ENCODE data around the gene MTHFD1L. TPM values are rescaled to one million over a fixed set of nuclear protein-coding genes. Genes with fewer than 3 reads are reported as not detected.

The MTHFD1L gene
- total and polyA plus RNA-seq, 2 of the 8 experiments (the other 6 are each of a cell fraction or from before 2014, with no cell fraction given): 29.2 to 105 TPM

DNA sequence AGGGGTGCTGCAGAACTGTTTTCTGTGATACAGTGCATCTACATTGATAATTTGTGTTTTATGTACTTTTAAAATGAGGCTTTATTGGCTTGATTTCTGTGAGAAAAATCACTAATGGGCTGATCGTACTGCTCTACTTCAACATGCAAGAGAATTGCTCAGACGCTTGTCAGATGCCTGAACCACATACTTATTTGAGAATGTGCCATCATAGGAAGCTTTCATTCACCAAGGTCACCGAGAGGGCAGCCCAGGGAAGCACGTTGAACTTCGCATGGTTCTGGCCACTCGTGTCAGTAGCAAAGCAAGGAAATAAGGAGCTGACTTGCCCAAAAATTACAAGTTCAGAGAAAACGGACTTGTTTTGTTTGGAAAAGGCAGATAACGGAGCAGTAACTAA is 205.8 kb downstream of the MTHFD1L start (continued):
- TF ChIP-seq, protein P1, sequence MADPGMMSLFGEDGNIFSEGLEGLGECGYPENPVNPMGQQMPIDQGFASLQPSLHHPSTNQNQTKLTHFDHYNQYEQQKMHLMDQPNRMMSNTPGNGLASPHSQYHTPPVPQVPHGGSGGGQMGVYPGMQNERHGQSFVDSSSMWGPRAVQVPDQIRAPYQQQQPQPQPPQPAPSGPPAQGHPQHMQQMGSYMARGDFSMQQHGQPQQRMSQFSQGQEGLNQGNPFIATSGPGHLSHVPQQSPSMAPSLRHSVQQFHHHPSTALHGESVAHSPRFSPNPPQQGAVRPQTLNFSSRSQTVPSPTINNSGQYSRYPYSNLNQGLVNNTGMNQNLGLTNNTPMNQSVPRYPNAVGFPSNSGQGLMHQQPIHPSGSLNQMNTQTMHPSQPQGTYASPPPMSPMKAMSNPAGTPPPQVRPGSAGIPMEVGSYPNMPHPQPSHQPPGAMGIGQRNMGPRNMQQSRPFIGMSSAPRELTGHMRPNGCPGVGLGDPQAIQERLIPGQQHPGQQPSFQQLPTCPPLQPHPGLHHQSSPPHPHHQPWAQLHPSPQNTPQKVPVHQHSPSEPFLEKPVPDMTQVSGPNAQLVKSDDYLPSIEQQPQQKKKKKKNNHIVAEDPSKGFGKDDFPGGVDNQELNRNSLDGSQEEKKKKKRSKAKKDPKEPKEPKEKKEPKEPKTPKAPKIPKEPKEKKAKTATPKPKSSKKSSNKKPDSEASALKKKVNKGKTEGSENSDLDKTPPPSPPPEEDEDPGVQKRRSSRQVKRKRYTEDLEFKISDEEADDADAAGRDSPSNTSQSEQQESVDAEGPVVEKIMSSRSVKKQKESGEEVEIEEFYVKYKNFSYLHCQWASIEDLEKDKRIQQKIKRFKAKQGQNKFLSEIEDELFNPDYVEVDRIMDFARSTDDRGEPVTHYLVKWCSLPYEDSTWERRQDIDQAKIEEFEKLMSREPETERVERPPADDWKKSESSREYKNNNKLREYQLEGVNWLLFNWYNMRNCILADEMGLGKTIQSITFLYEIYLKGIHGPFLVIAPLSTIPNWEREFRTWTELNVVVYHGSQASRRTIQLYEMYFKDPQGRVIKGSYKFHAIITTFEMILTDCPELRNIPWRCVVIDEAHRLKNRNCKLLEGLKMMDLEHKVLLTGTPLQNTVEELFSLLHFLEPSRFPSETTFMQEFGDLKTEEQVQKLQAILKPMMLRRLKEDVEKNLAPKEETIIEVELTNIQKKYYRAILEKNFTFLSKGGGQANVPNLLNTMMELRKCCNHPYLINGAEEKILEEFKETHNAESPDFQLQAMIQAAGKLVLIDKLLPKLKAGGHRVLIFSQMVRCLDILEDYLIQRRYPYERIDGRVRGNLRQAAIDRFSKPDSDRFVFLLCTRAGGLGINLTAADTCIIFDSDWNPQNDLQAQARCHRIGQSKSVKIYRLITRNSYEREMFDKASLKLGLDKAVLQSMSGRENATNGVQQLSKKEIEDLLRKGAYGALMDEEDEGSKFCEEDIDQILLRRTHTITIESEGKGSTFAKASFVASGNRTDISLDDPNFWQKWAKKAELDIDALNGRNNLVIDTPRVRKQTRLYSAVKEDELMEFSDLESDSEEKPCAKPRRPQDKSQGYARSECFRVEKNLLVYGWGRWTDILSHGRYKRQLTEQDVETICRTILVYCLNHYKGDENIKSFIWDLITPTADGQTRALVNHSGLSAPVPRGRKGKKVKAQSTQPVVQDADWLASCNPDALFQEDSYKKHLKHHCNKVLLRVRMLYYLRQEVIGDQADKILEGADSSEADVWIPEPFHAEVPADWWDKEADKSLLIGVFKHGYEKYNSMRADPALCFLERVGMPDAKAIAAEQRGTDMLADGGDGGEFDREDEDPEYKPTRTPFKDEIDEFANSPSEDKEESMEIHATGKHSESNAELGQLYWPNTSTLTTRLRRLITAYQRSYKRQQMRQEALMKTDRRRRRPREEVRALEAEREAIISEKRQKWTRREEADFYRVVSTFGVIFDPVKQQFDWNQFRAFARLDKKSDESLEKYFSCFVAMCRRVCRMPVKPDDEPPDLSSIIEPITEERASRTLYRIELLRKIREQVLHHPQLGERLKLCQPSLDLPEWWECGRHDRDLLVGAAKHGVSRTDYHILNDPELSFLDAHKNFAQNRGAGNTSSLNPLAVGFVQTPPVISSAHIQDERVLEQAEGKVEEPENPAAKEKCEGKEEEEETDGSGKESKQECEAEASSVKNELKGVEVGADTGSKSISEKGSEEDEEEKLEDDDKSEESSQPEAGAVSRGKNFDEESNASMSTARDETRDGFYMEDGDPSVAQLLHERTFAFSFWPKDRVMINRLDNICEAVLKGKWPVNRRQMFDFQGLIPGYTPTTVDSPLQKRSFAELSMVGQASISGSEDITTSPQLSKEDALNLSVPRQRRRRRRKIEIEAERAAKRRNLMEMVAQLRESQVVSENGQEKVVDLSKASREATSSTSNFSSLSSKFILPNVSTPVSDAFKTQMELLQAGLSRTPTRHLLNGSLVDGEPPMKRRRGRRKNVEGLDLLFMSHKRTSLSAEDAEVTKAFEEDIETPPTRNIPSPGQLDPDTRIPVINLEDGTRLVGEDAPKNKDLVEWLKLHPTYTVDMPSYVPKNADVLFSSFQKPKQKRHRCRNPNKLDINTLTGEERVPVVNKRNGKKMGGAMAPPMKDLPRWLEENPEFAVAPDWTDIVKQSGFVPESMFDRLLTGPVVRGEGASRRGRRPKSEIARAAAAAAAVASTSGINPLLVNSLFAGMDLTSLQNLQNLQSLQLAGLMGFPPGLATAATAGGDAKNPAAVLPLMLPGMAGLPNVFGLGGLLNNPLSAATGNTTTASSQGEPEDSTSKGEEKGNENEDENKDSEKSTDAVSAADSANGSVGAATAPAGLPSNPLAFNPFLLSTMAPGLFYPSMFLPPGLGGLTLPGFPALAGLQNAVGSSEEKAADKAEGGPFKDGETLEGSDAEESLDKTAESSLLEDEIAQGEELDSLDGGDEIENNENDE (IDR thresholded peaks at IDR 0.05; ENCODE audit: insufficient replicate concordance, low read length): no peak
- TF ChIP-seq TCF12 (IDR thresholded peaks at IDR 0.05; ENCODE audit: low read depth, low read length): no peak
- TF ChIP-seq RFX5 (IDR thresholded peaks at IDR 0.05; ENCODE audit: borderline replicate concordance, low read depth, low read length): no peak
- TF ChIP-seq GABPA (IDR thresholded peaks at IDR 0.05; ENCODE audit: borderline replicate concordance, insufficient read depth, low read length): no peak
- no peak for TF ChIP-seq CTBP2 (IDR thresholded peaks at IDR 0.05; ENCODE audit: borderline replicate concordance, insufficient read depth, insufficient read length, low read length)
- TF ChIP-seq HDAC2 (IDR thresholded peaks at IDR 0.05; ENCODE audit: borderline replicate concordance in 1 of 2, low read depth in 2 of 2, low read length in 2 of 2): no peak
- no peak for TF ChIP-seq CHD2 (IDR thresholded peaks at IDR 0.05; ENCODE audit: low read length)
- TF ChIP-seq CBX8 (IDR thresholded peaks at IDR 0.05; ENCODE audit: borderline replicate concordance, low read depth, low read length): no peak
- no peak for TF ChIP-seq YY1 (IDR thresholded peaks at IDR 0.05; ENCODE audit: low read depth, low read length)
- no peak for TF ChIP-seq ASH2L (IDR thresholded peaks at IDR 0.05; ENCODE audit: low read length)
- no peak for TF ChIP-seq EGR1 (IDR thresholded peaks at IDR 0.05; ENCODE audit: borderline replicate concordance, low read depth, low read length)
- no peak for TF ChIP-seq SRF (IDR thresholded peaks at IDR 0.05; ENCODE audit: low read depth, low read length)
- no peak for TF ChIP-seq SP1 (IDR thresholded peaks at IDR 0.05; ENCODE audit: low read depth, low read length)

Measured in H1 (cell line).